ENCODE measurements around the gene ATF6.

Gene ATF6

GRCh38 chr1:162006081-162006480, 240.0 kb downstream of the ATF6 start:
- H3K36me3 ChIP-seq (ENCODE audit: control insufficient read depth in 5 of 5, insufficient read depth in 5 of 5, low read length in 5 of 5): peaks cover 0 to 6% (median 2%) of the 10 kb centered on the region in 5 donors
- peaks cover 4 to 29% (median 20%) of the 10 kb centered on the region in 5 donors for H3K4me1 ChIP-seq (ENCODE audit: control insufficient read depth in 5 of 5, insufficient read depth in 5 of 5, low read length in 5 of 5)
- no peak overlapping the region for H3K27ac ChIP-seq (ENCODE audit: low read depth, low read length)
- H3K9ac ChIP-seq (ENCODE audit: low read length in 5 of 5): no peak overlapping the region
- no peaks in the 10 kb centered on the region for H3K9me3 ChIP-seq (ENCODE audit: control insufficient read depth in 5 of 5, low read length in 5 of 5)
- H3K27me3 ChIP-seq (ENCODE audit: control insufficient read depth in 5 of 5, insufficient read depth in 4 of 5, low read length in 5 of 5): peaks cover 0 to 5% (median 0%) of the 10 kb centered on the region in 5 donors
- H3K4me3 ChIP-seq (ENCODE audit: low read depth in 1 of 5, low read length in 5 of 5): no peak overlapping the region

GRCh38 chr1:162007466-162007865, 241.3 kb downstream of the ATF6 start:
- Histone ChIP-seq H3K9me3 (ENCODE audit: control insufficient read depth in 5 of 5, low read length in 5 of 5) (no peaks in the 10 kb centered on the region), H3K4me3 (ENCODE audit: low read depth in 1 of 5, low read length in 5 of 5) (no peak overlapping the region), H3K36me3 (ENCODE audit: control insufficient read depth in 5 of 5, insufficient read depth in 5 of 5, low read length in 5 of 5) (peaks cover 0 to 13% (median 3%) of the 10 kb centered on the region in 5 donors), H3K4me1 (ENCODE audit: control insufficient read depth in 5 of 5, insufficient read depth in 5 of 5, low read length in 5 of 5) (peaks cover 4 to 22% (median 16%) of the 10 kb centered on the region in 5 donors), H3K27ac (ENCODE audit: low read depth, low read length) (no peak overlapping the region), H3K27me3 (ENCODE audit: control insufficient read depth in 5 of 5, insufficient read depth in 4 of 5, low read length in 5 of 5) (peaks cover 0 to 5% (median 0%) of the 10 kb centered on the region in 5 donors), H3K9ac (ENCODE audit: low read length in 5 of 5) (no peak overlapping the region)

- peaks cover 0 to 17% (median 3%) of the 10 kb centered on the region in 5 donors for H3K36me3 ChIP-seq (ENCODE audit: control insufficient read depth in 5 of 5, insufficient read depth in 5 of 5, low read length in 5 of 5)
- no peak overlapping the region for H3K9ac ChIP-seq (ENCODE audit: low read length in 5 of 5)
- H3K9me3 ChIP-seq (ENCODE audit: control insufficient read depth in 5 of 5, low read length in 5 of 5): peaks cover 0 to 7% (median 6%) of the 10 kb centered on the region in 5 donors
- H3K4me3 ChIP-seq (ENCODE audit: low read depth in 1 of 5, low read length in 5 of 5): no peak overlapping the region
- no peak overlapping the region for H3K27ac ChIP-seq (ENCODE audit: low read depth, low read length)
- peaks cover 0 to 3% (median 0%) of the 10 kb centered on the region in 5 donors for H3K27me3 ChIP-seq (ENCODE audit: control insufficient read depth in 5 of 5, insufficient read depth in 4 of 5, low read length in 5 of 5)
- peaks cover 0 to 9% (median 4%) of the 10 kb centered on the region in 5 donors for H3K4me1 ChIP-seq (ENCODE audit: control insufficient read depth in 5 of 5, insufficient read depth in 5 of 5, low read length in 5 of 5)
Observed at GRCh38 chr1:162008799-162009198, 242.7 kb downstream of the ATF6 start.

- peaks cover 0 to 7% (median 6%) of the 10 kb centered on the region in 5 donors for H3K9me3 ChIP-seq (ENCODE audit: control insufficient read depth in 5 of 5, low read length in 5 of 5)
- H3K27me3 ChIP-seq (ENCODE audit: control insufficient read depth in 5 of 5, insufficient read depth in 4 of 5, low read length in 5 of 5): peaks cover 0 to under 1% (median 0%) of the 10 kb centered on the region in 5 donors
- H3K4me3 ChIP-seq (ENCODE audit: low read depth in 1 of 5, low read length in 5 of 5): no peak overlapping the region
- peaks cover 0 to 17% (median 3%) of the 10 kb centered on the region in 5 donors for H3K36me3 ChIP-seq (ENCODE audit: control insufficient read depth in 5 of 5, insufficient read depth in 5 of 5, low read length in 5 of 5)
- no peak overlapping the region for H3K9ac ChIP-seq (ENCODE audit: low read length in 5 of 5)
- H3K27ac ChIP-seq (ENCODE audit: low read depth, low read length): no peak overlapping the region
- peaks cover 0 to 2% (median 0%) of the 10 kb centered on the region in 5 donors for H3K4me1 ChIP-seq (ENCODE audit: control insufficient read depth in 5 of 5, insufficient read depth in 5 of 5, low read length in 5 of 5)
Observed at GRCh38 chr1:162009501-162010174, 243.5 kb downstream of the ATF6 start.

- Histone ChIP-seq H3K4me3 (ENCODE audit: low read depth in 1 of 5, low read length in 5 of 5) (no peak overlapping the region), H3K4me1 (ENCODE audit: control insufficient read depth in 5 of 5, insufficient read depth in 5 of 5, low read length in 5 of 5) (no peaks in the 10 kb centered on the region), H3K36me3 (ENCODE audit: control insufficient read depth in 5 of 5, insufficient read depth in 5 of 5, low read length in 5 of 5) (peaks cover 0 to 18% (median 3%) of the 10 kb centered on the region in 5 donors), H3K9me3 (ENCODE audit: control insufficient read depth in 5 of 5, low read length in 5 of 5) (peaks cover 0 to 7% (median 6%) of the 10 kb centered on the region in 5 donors), H3K27me3 (ENCODE audit: control insufficient read depth in 5 of 5, insufficient read depth in 4 of 5, low read length in 5 of 5) (no peaks in the 10 kb centered on the region), H3K27ac (ENCODE audit: low read depth, low read length) (no peak overlapping the region), H3K9ac (ENCODE audit: low read length in 5 of 5) (no peak overlapping the region)
Observed at GRCh38 chr1:162010175-162010506, 244.0 kb downstream of the ATF6 start.

- Histone ChIP-seq H3K4me1 (ENCODE audit: control insufficient read depth in 5 of 5, insufficient read depth in 5 of 5, low read length in 5 of 5) (peaks cover 0 to 3% (median 0%) of the 10 kb centered on the region in 5 donors), H3K9ac (ENCODE audit: low read length in 5 of 5) (no peak overlapping the region), H3K9me3 (ENCODE audit: control insufficient read depth in 5 of 5, low read length in 5 of 5) (peaks cover 0 to 7% (median 6%) of the 10 kb centered on the region in 5 donors), H3K4me3 (ENCODE audit: low read depth in 1 of 5, low read length in 5 of 5) (no peak overlapping the region), H3K27me3 (ENCODE audit: control insufficient read depth in 5 of 5, insufficient read depth in 4 of 5, low read length in 5 of 5) (no peaks in the 10 kb centered on the region), H3K36me3 (ENCODE audit: control insufficient read depth in 5 of 5, insufficient read depth in 5 of 5, low read length in 5 of 5) (peaks cover 0 to 20% (median 0%) of the 10 kb centered on the region in 5 donors), H3K27ac (ENCODE audit: low read depth, low read length) (no peak overlapping the region)
Observed at GRCh38 chr1:162011337-162012012, 245.4 kb downstream of the ATF6 start.

GRCh38 chr1:162013289-162013688, 247.2 kb downstream of the ATF6 start:
- Histone ChIP-seq H3K27me3 (ENCODE audit: control insufficient read depth in 5 of 5, insufficient read depth in 4 of 5, low read length in 5 of 5) (no peaks in the 10 kb centered on the region), H3K36me3 (ENCODE audit: control insufficient read depth in 5 of 5, insufficient read depth in 5 of 5, low read length in 5 of 5) (peaks cover 0 to 25% (median 0%) of the 10 kb centered on the region in 5 donors), H3K4me1 (ENCODE audit: control insufficient read depth in 5 of 5, insufficient read depth in 5 of 5, low read length in 5 of 5) (peaks cover 0 to 3% (median 0%) of the 10 kb centered on the region in 5 donors), H3K9ac (ENCODE audit: low read length in 5 of 5) (no peak overlapping the region), H3K27ac (ENCODE audit: low read depth, low read length) (no peak overlapping the region), H3K4me3 (ENCODE audit: low read depth in 1 of 5, low read length in 5 of 5) (no peak overlapping the region), H3K9me3 (ENCODE audit: control insufficient read depth in 5 of 5, low read length in 5 of 5) (peaks cover 0 to 7% (median 6%) of the 10 kb centered on the region in 5 donors)
